Activated gamma-delta T cell treated with anti-CD3 and anti-CD28 coated beads, Interleukin-2, amount 50 U/mL, for 16 hours (primary cell): ENCODE measurements around the gene VPS8.

ENCODE experiments used
- DNase-seq: peaks from one replicate; pipeline ENCODE4 v3.0.0-alpha.2; 2020; ENCODE audit warnings: low read depth

Gene VPS8

GRCh38 chr3:184811999-184812661 is at the start of gene VPS8:
TSS of gene VPS8 (plus strand) at chr3:184812166. CDS start at chr3:184824633, 12,467 bp downstream.
- DNase-seq = peak; percentile 97

- DNase-seq = no peak
Observed at GRCh38 chr3:184764191-184764590, 47.8 kb upstream of the VPS8 start.

- DNase-seq = no peak
Observed at GRCh38 chr3:184765047-184765729, 46.8 kb upstream of the VPS8 start.

- no peak for DNase-seq
Observed at GRCh38 chr3:184765730-184766074, 46.3 kb upstream of the VPS8 start.

- DNase-seq = no peak
Observed at GRCh38 chr3:184766555-184767261, 45.3 kb upstream of the VPS8 start.

GRCh38 chr3:184767377-184767776 is 44.6 kb upstream of the VPS8 start:
- DNase-seq = no peak

GRCh38 chr3:184769382-184770170 is 42.4 kb upstream of the VPS8 start:
- DNase-seq = no peak

GRCh38 chr3:184770541-184770940 is 41.4 kb upstream of the VPS8 start:
- DNase-seq = no peak

- no peak for DNase-seq
Observed at GRCh38 chr3:184771301-184772127, 40.5 kb upstream of the VPS8 start.

GRCh38 chr3:184772667-184773272 is 39.2 kb upstream of the VPS8 start:
- DNase-seq = no peak

- no peak for DNase-seq
Observed at GRCh38 chr3:184773283-184774186, 38.4 kb upstream of the VPS8 start.

GRCh38 chr3:184776916-184777315 is 35.0 kb upstream of the VPS8 start:
- no peak for DNase-seq

- DNase-seq = peak; percentile 77
Observed at GRCh38 chr3:184777566-184778356, 34.2 kb upstream of the VPS8 start.

GRCh38 chr3:184778426-184779332 is 33.3 kb upstream of the VPS8 start:
- DNase-seq = no peak

- no peak for DNase-seq
Observed at GRCh38 chr3:184780981-184781515, 30.9 kb upstream of the VPS8 start.

GRCh38 chr3:184781801-184782200 is 30.2 kb upstream of the VPS8 start:
- no peak for DNase-seq

GRCh38 chr3:184783319-184783718 is 28.6 kb upstream of the VPS8 start:
- no peak for DNase-seq
